Spleen (tissue), 11 donors: ENCODE measurements around the gene SDR9C7. TPM values are rescaled to one million over a fixed set of nuclear protein-coding genes. Genes with fewer than 3 reads are reported as not detected.

Experiments used
- DNase-seq: peaks from one replicate; pipeline ENCODE4 v3.0.0-alpha.2; 2020
- H3K27ac ChIP-seq, 8 donors: fragments of 200-600 bp; sonication (generic) in 7 of 8; 1 replicate in 4 of 8; 2 replicates in 4 of 8; pipeline versions ENCODE4 v1.5.0 to v1.8.0; 2016 to 2021; ENCODE audit warnings: inconsistent platforms in 4 of 8, mild to moderate bottlenecking in 4 of 8, moderate library complexity in 1 of 8
- H3K27me3 ChIP-seq, 7 donors: fragments of 200-600 bp; sonication (generic) in 6 of 7; replicated peaks in 1 of 7; 1 replicate in 4 of 7; 2 replicates in 3 of 7; pipeline versions ENCODE4 v1.5.0 to v1.8.0; 2016 to 2021; ENCODE audit warnings: inconsistent platforms in 3 of 7, mild to moderate bottlenecking in 1 of 7
- H3K36me3 ChIP-seq, 6 donors: fragments of 200-600 bp; sonication (generic) in 5 of 6; 1 replicate in 4 of 6; 2 replicates in 2 of 6; pipeline versions ENCODE4 v1.5.0 to v1.8.0; 2016 to 2021; ENCODE audit warnings: inconsistent platforms in 2 of 6
- H3K4me1 ChIP-seq, 6 donors: fragments of 200-600 bp; sonication (generic) in 5 of 6; 1 replicate in 3 of 6; 2 replicates in 3 of 6; pipeline versions ENCODE4 v1.5.0 to v1.8.0; 2016 to 2021; ENCODE audit warnings: inconsistent platforms in 3 of 6
- H3K4me3 ChIP-seq, 8 donors: fragments of 200-600 bp; sonication (generic) in 7 of 8; 1 replicate in 4 of 8; 2 replicates in 4 of 8; pipeline versions ENCODE4 v1.5.0 to v1.8.0; 2016 to 2021; ENCODE audit warnings: inconsistent platforms in 4 of 8, mild to moderate bottlenecking in 4 of 8, moderate library complexity in 2 of 8
- H3K9me3 ChIP-seq, 8 donors: fragments of 200-600 bp; sonication (generic) in 7 of 8; 1 replicate in 4 of 8; 2 replicates in 4 of 8; pipeline versions ENCODE4 v1.5.0 to v1.8.0; 2016 to 2021; ENCODE audit warnings: inconsistent platforms in 4 of 8
- CTCF ChIP-seq, 11 experiments: fragments of 200-600 bp in 7 of 11; fragments of 450-650 bp in 4 of 11; sonication (generic) in 4 of 11; IDR thresholded peaks in 8 of 11; conservative IDR thresholded peaks in 3 of 11; 1 replicate in 7 of 11; 2 replicates in 4 of 11; pipeline versions ENCODE4 v1.4.0 to v1.8.0; 2016 to 2021; ENCODE audit warnings: antibody characterized with exemption in 11 of 11, inconsistent platforms in 4 of 11, mild to moderate bottlenecking in 1 of 11
- POLR2A ChIP-seq, 3 donors: fragments of 450-650 bp; IDR thresholded peaks; one replicate each; pipeline ENCODE4 v1.5.1; 2017; ENCODE audit warnings: antibody characterized with exemption in 3 of 3, mild to moderate bottlenecking in 1 of 3
- POLR2AphosphoS5 ChIP-seq, 3 donors: sonication (generic); formaldehyde crosslinking; IDR thresholded peaks; one replicate each; pipeline ENCODE4 v1.5.1; 2017; ENCODE audit warnings: antibody characterized with exemption in 3 of 3
- WGBS, 5 donors: extraction: QIAGEN DNeasy Blood & Tissue Kit in 3 of 5; methylation state at CpG; one replicate each; pipeline versions ENCODE4 v1.1.5 to v1.1.7; 2013 to 2018; 5-methylcytosine and 5-hydroxymethylcytosine counted together
- intact Hi-C: fragments of 100-400 bp; cut with DNase I; formaldehyde crosslinking; loops from one replicate; pipeline ENCODE4 v1.15.0; 2023; ENCODE audit warnings: low total_unique reads
- polyA plus RNA-seq, 3 donors: library from polyadenylated mRNA; stranded (reverse); fragments of 200-250 nt; gene quantifications; one replicate each; pipeline ENCODE4 v1.2.1, GENCODE V29; 2013
- total RNA-seq, 7 donors: library from RNA; depleted of rRNA in 3 of 7; stranded (reverse); fragments of >200 nt in 3 of 7; fragmentation: NEBNext Ultra II Directional in 4 of 7; extraction: Animal tissue kit (Norgen Biotek cat#: 25700) in 4 of 7; gene quantifications; one replicate each; pipeline versions ENCODE4 v1.1.0 to v1.2.1, GENCODE V29; 2016 to 2021
- donor health status: healthy with polysubstance abuse.
- donor health status: DM: no; HTN: no; CAD: no; lungs with moderate emphysema.
- donor health status: DM: no; HTN: no; CAD: no.
- donor health status: Bipolar disorder and iron deficiency.
- donor health status: healthy.
- donor health status: DM: no; HTN: no; CAD: no.
- donor health status: DM: yes; HTN: yes; CAD: no.

The SDR9C7 gene
- total and polyA plus RNA-seq, 10 donors = 0.03 to 0.51 (median 0.04) TPM; not detected in 7

DNA sequence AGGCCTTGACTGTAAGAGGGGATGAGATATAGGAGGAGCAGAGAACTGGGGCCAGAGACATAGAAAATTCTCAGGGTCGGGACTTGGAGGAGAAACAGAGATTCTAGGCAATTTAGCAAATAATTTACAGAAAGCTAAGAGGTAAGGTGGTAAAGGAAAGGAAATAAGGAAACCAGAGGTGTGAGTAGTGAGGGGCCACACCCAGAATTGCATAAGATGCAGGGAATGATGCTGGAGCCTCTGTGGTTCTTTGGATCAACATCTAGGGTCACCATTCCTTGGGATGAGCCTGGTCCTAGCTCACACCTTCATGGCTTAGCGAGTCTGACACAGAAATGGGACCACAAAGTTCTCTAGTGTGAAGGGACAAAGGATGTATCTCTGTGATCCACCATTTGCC is 949 bp upstream of the SDR9C7 start:
- H3K4me3 ChIP-seq = no peak overlapping the region
- peaks cover 0 to 28% (median 17%) of the 10 kb centered on the region in 6 donors for H3K4me1 ChIP-seq
- no peak for DNase-seq
- no peaks in the 10 kb centered on the region for H3K27me3 ChIP-seq
- H3K36me3 ChIP-seq = no peaks in the 10 kb centered on the region
- no peaks in the 10 kb centered on the region for H3K9me3 ChIP-seq
- intact Hi-C loops = no loop called here
- TF ChIP-seq CTCF (IDR thresholded peaks at IDR 0.05 in 8 of 11, conservative IDR thresholded peaks at IDR 0.05 in 3 of 11) (no peak), POLR2AphosphoS5 (IDR thresholded peaks at IDR 0.05) (no peak), POLR2A (IDR thresholded peaks at IDR 0.05) (no peak)
- WGBS, 5 donors = 71 to 85% (median 81%) methylated on average over 2 of the region's 2 CpGs
- H3K27ac ChIP-seq = no peak overlapping the region

DNA sequence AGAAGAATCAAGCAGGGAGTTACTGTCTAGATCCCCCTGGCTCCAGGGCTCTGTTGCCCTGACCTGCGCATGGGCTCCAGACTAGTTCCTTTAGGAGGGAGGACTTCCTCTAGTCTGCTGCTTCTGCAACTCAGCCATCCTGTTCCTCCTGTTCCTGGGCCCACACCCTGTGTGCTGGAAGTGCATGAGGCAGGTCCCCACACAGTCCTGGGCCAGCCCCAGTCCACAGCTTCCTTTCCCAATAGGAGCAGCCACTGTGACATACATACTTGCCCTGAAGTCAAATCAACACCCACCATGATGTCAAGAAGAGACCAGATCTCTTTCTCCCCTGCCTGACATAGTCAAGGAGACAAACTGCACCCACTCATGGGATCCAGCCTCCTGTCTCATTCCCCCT is 1.3 kb downstream of the SDR9C7 start:
- no peaks in the 10 kb centered on the region for H3K36me3 ChIP-seq
- no peaks in the 10 kb centered on the region for H3K27me3 ChIP-seq
- H3K4me1 ChIP-seq = peaks cover 0 to 28% (median 17%) of the 10 kb centered on the region in 6 donors
- peak overlapping the region in 5 of 8 donors; percentile 12 to 57 (median 45) for H3K27ac ChIP-seq
- H3K9me3 ChIP-seq = no peaks in the 10 kb centered on the region
- WGBS, 5 donors = 37 to 68% (median 45%) methylated on average over 1 of the region's 1 CpG
- DNase-seq = no peak
- TF ChIP-seq CTCF (IDR thresholded peaks at IDR 0.05 in 8 of 11, conservative IDR thresholded peaks at IDR 0.05 in 3 of 11) (no peak), POLR2AphosphoS5 (IDR thresholded peaks at IDR 0.05) (peak in 1 of 3 donors; percentile 13), POLR2A (IDR thresholded peaks at IDR 0.05) (no peak)
- intact Hi-C loops = no loop called here
- H3K4me3 ChIP-seq = no peak overlapping the region

GRCh38 chr12:56932146-56932545 is 2.1 kb downstream of the SDR9C7 start:
- H3K27ac ChIP-seq = peak overlapping the region in 5 of 8 donors; percentile 12 to 57 (median 45)
- no peaks in the 10 kb centered on the region for H3K36me3 ChIP-seq
- no peak for DNase-seq
- 68 to 86% (median 76%) methylated on average over 5 of the region's 5 CpGs for WGBS, 5 donors
- no peaks in the 10 kb centered on the region for H3K9me3 ChIP-seq
- no peaks in the 10 kb centered on the region for H3K27me3 ChIP-seq
- TF ChIP-seq CTCF (IDR thresholded peaks at IDR 0.05 in 8 of 11, conservative IDR thresholded peaks at IDR 0.05 in 3 of 11) = no peak
- TF ChIP-seq POLR2A (IDR thresholded peaks at IDR 0.05) = no peak
- no peak for TF ChIP-seq POLR2AphosphoS5 (IDR thresholded peaks at IDR 0.05)
- peaks cover 0 to 28% (median 17%) of the 10 kb centered on the region in 6 donors for H3K4me1 ChIP-seq
- no peak overlapping the region for H3K4me3 ChIP-seq
- intact Hi-C loops = no loop called here

- Histone ChIP-seq H3K27me3 (no peaks in the 10 kb centered on the region), H3K4me1 (peaks cover 0 to 28% (median 17%) of the 10 kb centered on the region in 6 donors), H3K4me3 (no peak overlapping the region), H3K27ac (peak overlapping the region in 5 of 8 donors; percentile 12 to 57 (median 45)), H3K9me3 (no peaks in the 10 kb centered on the region), H3K36me3 (no peaks in the 10 kb centered on the region)
- no peak for DNase-seq
- TF ChIP-seq POLR2A (IDR thresholded peaks at IDR 0.05) = no peak
- TF ChIP-seq POLR2AphosphoS5 (IDR thresholded peaks at IDR 0.05) = no peak
- no peak for TF ChIP-seq CTCF (IDR thresholded peaks at IDR 0.05 in 8 of 11, conservative IDR thresholded peaks at IDR 0.05 in 3 of 11)
- WGBS, 5 donors = 54 to 66% (median 62%) methylated on average over 2 of the region's 2 CpGs
- intact Hi-C loops = no loop called here
These were observed 2.7 kb downstream of the SDR9C7 start for GRCh38 chr12:56931474-56931978.
